Measurements from ENCODE around the gene SUPT4H1. TPM values are rescaled to one million over a fixed set of nuclear protein-coding genes. Genes with fewer than 3 reads are reported as not detected.

Gene SUPT4H1
- total RNA-seq, 2 experiments from 2014 or later, result 76.6 to 76.9 TPM

- H3K4me1 Mint-ChIP-seq (ENCODE audit: low read depth), result peaks cover 7% of the 10 kb centered on the region
- CTCF ChIA-PET, result interaction anchor here (0.8 to 1.8 kb wide), 3 partner anchors 9 to 52 kb away, joined by 3 to 5 read pairs (median 3); no protein-coding TSS in a partner anchor
- H3K36me3 Mint-ChIP-seq (ENCODE audit: low read depth), result no peaks in the 10 kb centered on the region
- no peak for DNase-seq
- intact Hi-C loops (cut with micrococcal nuclease), result no loop called here
- H3K9me3 Mint-ChIP-seq, result no peaks in the 10 kb centered on the region
- H3K4me3 Mint-ChIP-seq, result no peak overlapping the region
- no peaks in the 10 kb centered on the region for H3K27me3 Mint-ChIP-seq (ENCODE audit: low read depth)
- no peak overlapping the region for H3K27ac Mint-ChIP-seq
Measured at GRCh38 chr17:58369214-58370031, 17.4 kb upstream of the SUPT4H1 start.

GRCh38 chr17:58368860-58369213, 16.8 kb upstream of the SUPT4H1 start:
- Mint-ChIP-seq H3K4me1 (ENCODE audit: low read depth) (peaks cover 7% of the 10 kb centered on the region), H3K27ac (no peak overlapping the region), H3K36me3 (ENCODE audit: low read depth) (no peaks in the 10 kb centered on the region), H3K9me3 (no peaks in the 10 kb centered on the region), H3K27me3 (ENCODE audit: low read depth) (no peaks in the 10 kb centered on the region), H3K4me3 (no peak overlapping the region)
- intact Hi-C loops (cut with micrococcal nuclease), result no loop called here
- CTCF ChIA-PET, result interaction anchor here (1.8 kb wide), 1 partner anchor 51 kb away, joined by 5 read pairs; no protein-coding TSS in a partner anchor
- no peak for DNase-seq

GRCh38 chr17:58367461-58367860, 15.5 kb upstream of the SUPT4H1 start:
- Mint-ChIP-seq H3K9me3 (no peaks in the 10 kb centered on the region), H3K4me3 (no peak overlapping the region), H3K27me3 (ENCODE audit: low read depth) (no peaks in the 10 kb centered on the region), H3K36me3 (ENCODE audit: low read depth) (no peaks in the 10 kb centered on the region), H3K4me1 (ENCODE audit: low read depth) (peaks cover 7% of the 10 kb centered on the region), H3K27ac (no peak overlapping the region)
- no peak for DNase-seq
- intact Hi-C loops (cut with micrococcal nuclease), result no loop called here
- CTCF ChIA-PET, result no interaction called here

- no peaks in the 10 kb centered on the region for H3K9me3 Mint-ChIP-seq
- no peak overlapping the region for H3K27ac Mint-ChIP-seq
- no peak for DNase-seq
- no peak overlapping the region for H3K4me3 Mint-ChIP-seq
- no peaks in the 10 kb centered on the region for H3K36me3 Mint-ChIP-seq (ENCODE audit: low read depth)
- peaks cover 7% of the 10 kb centered on the region for H3K4me1 Mint-ChIP-seq (ENCODE audit: low read depth)
- CTCF ChIA-PET, result interaction anchor here (0.7 kb wide), 1 partner anchor 106 kb away, joined by 3 read pairs; no protein-coding TSS in a partner anchor
- no peaks in the 10 kb centered on the region for H3K27me3 Mint-ChIP-seq (ENCODE audit: low read depth)
- intact Hi-C loops (cut with micrococcal nuclease), result no loop called here
Measured at GRCh38 chr17:58365980-58366595, 14.1 kb upstream of the SUPT4H1 start.

- Mint-ChIP-seq H3K4me1 (ENCODE audit: low read depth) (peaks cover 7% of the 10 kb centered on the region), H3K4me3 (no peak overlapping the region), H3K9me3 (no peaks in the 10 kb centered on the region), H3K27ac (no peak overlapping the region), H3K27me3 (ENCODE audit: low read depth) (no peaks in the 10 kb centered on the region), H3K36me3 (ENCODE audit: low read depth) (no peaks in the 10 kb centered on the region)
- CTCF ChIA-PET, result interaction anchor here (0.7 kb wide), 1 partner anchor 107 kb away, joined by 3 read pairs; no protein-coding TSS in a partner anchor
- intact Hi-C loops (cut with micrococcal nuclease), result no loop called here
- DNase-seq, result no peak
Measured at GRCh38 chr17:58365185-58365979, 13.4 kb upstream of the SUPT4H1 start.

GRCh38 chr17:58364270-58364942, 12.4 kb upstream of the SUPT4H1 start:
- no peaks in the 10 kb centered on the region for H3K9me3 Mint-ChIP-seq
- H3K27me3 Mint-ChIP-seq (ENCODE audit: low read depth), result no peaks in the 10 kb centered on the region
- no peak overlapping the region for H3K27ac Mint-ChIP-seq
- no peak overlapping the region for H3K4me3 Mint-ChIP-seq
- DNase-seq, result no peak
- CTCF ChIA-PET, result no interaction called here
- intact Hi-C loops (cut with micrococcal nuclease), result no loop called here
- peaks cover 7% of the 10 kb centered on the region for H3K4me1 Mint-ChIP-seq (ENCODE audit: low read depth)
- H3K36me3 Mint-ChIP-seq (ENCODE audit: low read depth), result no peaks in the 10 kb centered on the region

- Mint-ChIP-seq H3K27me3 (ENCODE audit: low read depth) (no peaks in the 10 kb centered on the region), H3K27ac (no peak overlapping the region), H3K4me1 (ENCODE audit: low read depth) (peaks cover 7% of the 10 kb centered on the region), H3K4me3 (no peak overlapping the region), H3K36me3 (ENCODE audit: low read depth) (no peaks in the 10 kb centered on the region), H3K9me3 (no peaks in the 10 kb centered on the region)
- intact Hi-C loops (cut with micrococcal nuclease), result no loop called here
- CTCF ChIA-PET, result interaction anchor here (1.4 kb wide), 1 partner anchor 46 kb away, joined by 4 read pairs; no protein-coding TSS in a partner anchor
- DNase-seq, result no peak
Measured at GRCh38 chr17:58363457-58364185, 11.6 kb upstream of the SUPT4H1 start.

- no peaks in the 10 kb centered on the region for H3K27me3 Mint-ChIP-seq (ENCODE audit: low read depth)
- H3K36me3 Mint-ChIP-seq (ENCODE audit: low read depth), result no peaks in the 10 kb centered on the region
- H3K4me3 Mint-ChIP-seq, result no peak overlapping the region
- H3K9me3 Mint-ChIP-seq, result no peaks in the 10 kb centered on the region
- intact Hi-C loops (cut with micrococcal nuclease), result no loop called here
- peaks cover 7% of the 10 kb centered on the region for H3K4me1 Mint-ChIP-seq (ENCODE audit: low read depth)
- DNase-seq, result no peak
- CTCF ChIA-PET, result interaction anchor here (1.2 to 1.4 kb wide), 2 partner anchors 45 to 57 kb away, joined by 3 to 4 read pairs; no protein-coding TSS in a partner anchor
- no peak overlapping the region for H3K27ac Mint-ChIP-seq
Measured at GRCh38 chr17:58362368-58363014, 10.5 kb upstream of the SUPT4H1 start.

GRCh38 chr17:58360296-58361063, 8.5 kb upstream of the SUPT4H1 start:
- CTCF ChIA-PET, result interaction anchor here (0.8 kb wide), 1 partner anchor 13 kb away, joined by 3 read pairs; no protein-coding TSS in a partner anchor
- intact Hi-C loops (cut with micrococcal nuclease), result no loop called here
- H3K4me1 Mint-ChIP-seq (ENCODE audit: low read depth), result no peaks in the 10 kb centered on the region
- H3K4me3 Mint-ChIP-seq, result no peak overlapping the region
- no peak for DNase-seq
- H3K9me3 Mint-ChIP-seq, result no peaks in the 10 kb centered on the region
- no peak overlapping the region for H3K27ac Mint-ChIP-seq
- no peaks in the 10 kb centered on the region for H3K27me3 Mint-ChIP-seq (ENCODE audit: low read depth)
- H3K36me3 Mint-ChIP-seq (ENCODE audit: low read depth), result no peaks in the 10 kb centered on the region

GRCh38 chr17:58358408-58359172, 6.6 kb upstream of the SUPT4H1 start:
- intact Hi-C loops (cut with micrococcal nuclease), result no loop called here
- Mint-ChIP-seq H3K27me3 (ENCODE audit: low read depth) (no peaks in the 10 kb centered on the region), H3K27ac (no peak overlapping the region), H3K4me3 (no peak overlapping the region), H3K9me3 (no peaks in the 10 kb centered on the region), H3K4me1 (ENCODE audit: low read depth) (peaks cover 5% of the 10 kb centered on the region), H3K36me3 (ENCODE audit: low read depth) (no peaks in the 10 kb centered on the region)
- no peak for DNase-seq
- CTCF ChIA-PET, result interaction anchor here (0.8 kb wide), 1 partner anchor 41 kb away, joined by 4 read pairs; no protein-coding TSS in a partner anchor
